ENCODE results near the gene E2F7. TPM values are rescaled to one million over a fixed set of nuclear protein-coding genes. Genes with fewer than 3 reads are reported as not detected.

E2F7 gene
- total RNA-seq, result not detected

- H3K27ac ChIP-seq, result no peak within 1 kb of the TSS
- in situ Hi-C loops (cut with MboI; ENCODE audit: low sequenced_read_pairs in 4 of 4) (no loop called here), intact Hi-C loops (cut with DNase I; ENCODE audit: low total_unique reads) (no loop called here)
Observed at GRCh38 chr12:77065361-77066204, at the start of gene E2F7. Gene E2F7, minus strand, starts transcription at chr12:77065569. Its CDS starts 934 bp downstream, at chr12:77064635.

GRCh38 chr12:77113971-77114370 is 48.6 kb upstream of the E2F7 start:
- no peaks in the 10 kb centered on the region for H3K9me3 ChIP-seq
- no peaks in the 10 kb centered on the region for H3K4me1 ChIP-seq
- intact Hi-C loops (cut with DNase I; ENCODE audit: low total_unique reads), result no loop called here
- no peaks in the 10 kb centered on the region for H3K36me3 ChIP-seq
- DNase-seq (no peak), ATAC-seq (no peak)
- no peak overlapping the region for H3K27ac ChIP-seq
- no peaks in the 10 kb centered on the region for H3K27me3 ChIP-seq
- H3K4me3 ChIP-seq, result no peak overlapping the region
- in situ Hi-C loops (cut with MboI; ENCODE audit: low sequenced_read_pairs in 4 of 4), result no loop called here
- no peak for TF ChIP-seq POLR2A (IDR thresholded peaks at IDR 0.05)

More at GRCh38 chr12:77065361-77066204, at the start of gene E2F7:
- H3K36me3 ChIP-seq, result no peaks in the 10 kb centered on the region
- DNase-seq (peak; percentile 59 to 60), ATAC-seq (peak; percentile 91 to 96)
- no peaks in the 10 kb centered on the region for H3K9me3 ChIP-seq
- TF ChIP-seq POLR2A (IDR thresholded peaks at IDR 0.05) (peak; percentile 10 to 24), CTCF (IDR thresholded peaks at IDR 0.05 in 4 of 5, conservative IDR thresholded peaks at IDR 0.05 in 1 of 5) (no peak)
- peak within 1 kb of the TSS; percentile 61 to 82 (median 68) for H3K4me3 ChIP-seq
- H3K27me3 ChIP-seq, result peaks cover 0 to 31% (median 20%) of the 10 kb centered on the region in 3 donors
- peaks cover 9 to 14% of the 10 kb centered on the region in 2 donors for H3K4me1 ChIP-seq

GRCh38 chr12:77108707-77109106 is 43.3 kb upstream of the E2F7 start:
- in situ Hi-C loops (cut with MboI; ENCODE audit: low sequenced_read_pairs in 4 of 4), result no loop called here
- Histone ChIP-seq H3K4me3 (no peak overlapping the region), H3K27ac (no peak overlapping the region), H3K4me1 (no peaks in the 10 kb centered on the region), H3K36me3 (no peaks in the 10 kb centered on the region), H3K9me3 (no peaks in the 10 kb centered on the region), H3K27me3 (no peaks in the 10 kb centered on the region)
- ATAC-seq (no peak), DNase-seq (no peak)
- intact Hi-C loops (cut with DNase I; ENCODE audit: low total_unique reads), result no loop called here
- TF ChIP-seq CTCF (IDR thresholded peaks at IDR 0.05 in 4 of 5, conservative IDR thresholded peaks at IDR 0.05 in 1 of 5), result no peak
- no peak for TF ChIP-seq POLR2A (IDR thresholded peaks at IDR 0.05)

GRCh38 chr12:77107121-77107520 is 41.8 kb upstream of the E2F7 start:
- H3K4me3 ChIP-seq, result no peak overlapping the region
- no peaks in the 10 kb centered on the region for H3K4me1 ChIP-seq
- ATAC-seq (no peak), DNase-seq (no peak)
- in situ Hi-C loops (cut with MboI; ENCODE audit: low sequenced_read_pairs in 4 of 4) (no loop called here), intact Hi-C loops (cut with DNase I; ENCODE audit: low total_unique reads) (no loop called here)
- H3K27ac ChIP-seq, result no peak overlapping the region
- TF ChIP-seq CTCF (IDR thresholded peaks at IDR 0.05 in 4 of 5, conservative IDR thresholded peaks at IDR 0.05 in 1 of 5) (no peak), POLR2A (IDR thresholded peaks at IDR 0.05) (no peak)
- no peaks in the 10 kb centered on the region for H3K36me3 ChIP-seq
- no peaks in the 10 kb centered on the region for H3K27me3 ChIP-seq
- H3K9me3 ChIP-seq, result no peaks in the 10 kb centered on the region

- no peak for DNase-seq
- in situ Hi-C loops (cut with MboI; ENCODE audit: low sequenced_read_pairs in 4 of 4), result no loop called here
- no peak for ATAC-seq
- Histone ChIP-seq H3K27ac (no peak overlapping the region), H3K4me3 (no peak overlapping the region), H3K36me3 (no peaks in the 10 kb centered on the region), H3K9me3 (no peaks in the 10 kb centered on the region), H3K27me3 (no peaks in the 10 kb centered on the region), H3K4me1 (no peaks in the 10 kb centered on the region)
- intact Hi-C loops (cut with DNase I; ENCODE audit: low total_unique reads), result no loop called here
- TF ChIP-seq POLR2A (IDR thresholded peaks at IDR 0.05), result no peak
- TF ChIP-seq CTCF (IDR thresholded peaks at IDR 0.05 in 4 of 5, conservative IDR thresholded peaks at IDR 0.05 in 1 of 5), result no peak
Observed at GRCh38 chr12:77104792-77105191, 39.4 kb upstream of the E2F7 start.

Data from gastrocnemius medialis (tissue), 4 donors.